HEK293 (cell line): ENCODE results near the gene FAAH2.

ENCODE experiments used
- ZNF571 ChIP-seq: fragments of 450-650 bp; formaldehyde crosslinking; IDR thresholded peaks from 2 replicates; pipeline ENCODE4 v1.5.0; 2017; ENCODE audit warnings: missing biosample characterization, missing genetic modification characterization
- TF ChIP-seq, protein P1 (sequence below): fragments of 450-650 bp; formaldehyde crosslinking; IDR thresholded peaks from 2 replicates; pipeline ENCODE4 v1.5.1; 2016; ENCODE audit warnings: missing biosample characterization, missing genetic modification characterization
- TF ChIP-seq, protein P2 (sequence below): fragments of 450-650 bp; formaldehyde crosslinking; IDR thresholded peaks from 2 replicates; pipeline ENCODE4 v1.5.1; 2016; ENCODE audit warnings: missing biosample characterization, missing genetic modification characterization

DNA sequence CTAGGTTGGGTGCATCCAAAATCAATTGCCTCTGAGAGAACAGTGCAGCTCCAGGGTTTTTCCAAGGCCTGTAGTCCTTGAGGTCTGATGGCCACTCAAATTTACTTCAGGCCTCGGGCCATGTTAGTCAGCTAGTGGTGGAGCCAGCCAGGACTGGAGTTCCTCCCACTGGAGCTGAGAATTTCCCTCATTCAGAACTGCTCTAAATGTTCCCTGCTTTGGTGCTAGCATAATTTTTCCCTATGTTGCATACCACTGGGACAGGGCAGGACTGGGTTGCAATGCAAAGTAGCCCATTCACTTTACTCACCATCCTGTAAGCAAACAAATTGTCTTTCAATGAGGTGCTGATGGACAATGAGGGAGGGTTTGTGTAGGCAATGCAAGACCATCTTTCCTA is 159.3 kb downstream of the FAAH2 start:
- TF ChIP-seq, protein P1, sequence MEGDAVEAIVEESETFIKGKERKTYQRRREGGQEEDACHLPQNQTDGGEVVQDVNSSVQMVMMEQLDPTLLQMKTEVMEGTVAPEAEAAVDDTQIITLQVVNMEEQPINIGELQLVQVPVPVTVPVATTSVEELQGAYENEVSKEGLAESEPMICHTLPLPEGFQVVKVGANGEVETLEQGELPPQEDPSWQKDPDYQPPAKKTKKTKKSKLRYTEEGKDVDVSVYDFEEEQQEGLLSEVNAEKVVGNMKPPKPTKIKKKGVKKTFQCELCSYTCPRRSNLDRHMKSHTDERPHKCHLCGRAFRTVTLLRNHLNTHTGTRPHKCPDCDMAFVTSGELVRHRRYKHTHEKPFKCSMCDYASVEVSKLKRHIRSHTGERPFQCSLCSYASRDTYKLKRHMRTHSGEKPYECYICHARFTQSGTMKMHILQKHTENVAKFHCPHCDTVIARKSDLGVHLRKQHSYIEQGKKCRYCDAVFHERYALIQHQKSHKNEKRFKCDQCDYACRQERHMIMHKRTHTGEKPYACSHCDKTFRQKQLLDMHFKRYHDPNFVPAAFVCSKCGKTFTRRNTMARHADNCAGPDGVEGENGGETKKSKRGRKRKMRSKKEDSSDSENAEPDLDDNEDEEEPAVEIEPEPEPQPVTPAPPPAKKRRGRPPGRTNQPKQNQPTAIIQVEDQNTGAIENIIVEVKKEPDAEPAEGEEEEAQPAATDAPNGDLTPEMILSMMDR, result no peak
- TF ChIP-seq, protein P2, sequence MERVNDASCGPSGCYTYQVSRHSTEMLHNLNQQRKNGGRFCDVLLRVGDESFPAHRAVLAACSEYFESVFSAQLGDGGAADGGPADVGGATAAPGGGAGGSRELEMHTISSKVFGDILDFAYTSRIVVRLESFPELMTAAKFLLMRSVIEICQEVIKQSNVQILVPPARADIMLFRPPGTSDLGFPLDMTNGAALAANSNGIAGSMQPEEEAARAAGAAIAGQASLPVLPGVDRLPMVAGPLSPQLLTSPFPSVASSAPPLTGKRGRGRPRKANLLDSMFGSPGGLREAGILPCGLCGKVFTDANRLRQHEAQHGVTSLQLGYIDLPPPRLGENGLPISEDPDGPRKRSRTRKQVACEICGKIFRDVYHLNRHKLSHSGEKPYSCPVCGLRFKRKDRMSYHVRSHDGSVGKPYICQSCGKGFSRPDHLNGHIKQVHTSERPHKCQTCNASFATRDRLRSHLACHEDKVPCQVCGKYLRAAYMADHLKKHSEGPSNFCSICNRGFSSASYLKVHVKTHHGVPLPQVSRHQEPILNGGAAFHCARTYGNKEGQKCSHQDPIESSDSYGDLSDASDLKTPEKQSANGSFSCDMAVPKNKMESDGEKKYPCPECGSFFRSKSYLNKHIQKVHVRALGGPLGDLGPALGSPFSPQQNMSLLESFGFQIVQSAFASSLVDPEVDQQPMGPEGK (tag by site-specific recombination), result no peak
- TF ChIP-seq ZNF571 (tag by site-specific recombination), result no peak
